ENCODE results near the gene SUZ12. TPM values are rescaled to one million over a fixed set of nuclear protein-coding genes. Genes with fewer than 3 reads are reported as not detected.

SUZ12 gene
- total RNA-seq, 2 experiments from 2014 or later: 60.7 to 64.2 TPM

DNA sequence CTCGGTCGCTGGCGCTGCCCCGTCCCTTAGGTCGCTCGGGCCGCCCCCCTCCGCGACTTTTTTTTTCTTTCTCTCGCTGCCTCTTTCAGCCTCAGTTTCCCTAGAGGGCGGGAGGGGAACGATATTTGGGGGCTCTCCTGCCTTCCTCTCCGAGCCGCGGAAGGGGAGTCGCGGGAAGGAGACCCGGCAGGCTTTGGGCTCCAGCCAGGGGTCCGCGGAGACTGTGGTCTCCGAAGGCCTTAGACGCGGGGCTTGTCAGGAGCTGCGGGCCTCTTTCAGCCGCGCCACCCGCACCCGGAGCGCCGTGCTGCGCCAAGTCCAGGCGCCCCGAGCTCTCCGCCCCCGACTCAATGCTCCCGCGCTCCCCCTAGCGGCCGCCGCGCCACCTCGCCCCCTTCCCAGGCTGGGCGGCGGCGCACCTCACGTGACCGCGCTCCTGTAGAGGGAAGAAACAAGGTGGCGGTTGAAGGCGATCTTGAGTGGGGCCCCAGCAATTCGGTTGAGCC is 70.2 kb downstream of the SUZ12 start, which contains the start of gene LRRC37B:
Gene LRRC37B, plus strand, starts transcription at position 427 of the 506 bp plus-strand sequence. CDS start 14,010 bp downstream, outside the sequence.
- CTCF ChIA-PET: interaction anchor here (0.7 to 4.8 kb wide), 8 partner anchors 8 to 334 kb away, joined by 3 to 49 read pairs (median 4); partner anchors contain the start of gene RHOT1
- POLR2A ChIA-PET: interaction anchor here (0.5 to 1.6 kb wide), 10 partner anchors 10 to 176 kb away, joined by 3 to 7 read pairs (median 4); no protein-coding TSS in a partner anchor
- peak within 1 kb of the TSS; percentile 82 for H3K27ac Mint-ChIP-seq
- DNase-seq (peak; percentile 89), ATAC-seq (peak; percentile 87)
- H3K4me3 Mint-ChIP-seq: peak within 1 kb of the TSS; percentile 83
- TF ChIP-seq, protein P1, sequence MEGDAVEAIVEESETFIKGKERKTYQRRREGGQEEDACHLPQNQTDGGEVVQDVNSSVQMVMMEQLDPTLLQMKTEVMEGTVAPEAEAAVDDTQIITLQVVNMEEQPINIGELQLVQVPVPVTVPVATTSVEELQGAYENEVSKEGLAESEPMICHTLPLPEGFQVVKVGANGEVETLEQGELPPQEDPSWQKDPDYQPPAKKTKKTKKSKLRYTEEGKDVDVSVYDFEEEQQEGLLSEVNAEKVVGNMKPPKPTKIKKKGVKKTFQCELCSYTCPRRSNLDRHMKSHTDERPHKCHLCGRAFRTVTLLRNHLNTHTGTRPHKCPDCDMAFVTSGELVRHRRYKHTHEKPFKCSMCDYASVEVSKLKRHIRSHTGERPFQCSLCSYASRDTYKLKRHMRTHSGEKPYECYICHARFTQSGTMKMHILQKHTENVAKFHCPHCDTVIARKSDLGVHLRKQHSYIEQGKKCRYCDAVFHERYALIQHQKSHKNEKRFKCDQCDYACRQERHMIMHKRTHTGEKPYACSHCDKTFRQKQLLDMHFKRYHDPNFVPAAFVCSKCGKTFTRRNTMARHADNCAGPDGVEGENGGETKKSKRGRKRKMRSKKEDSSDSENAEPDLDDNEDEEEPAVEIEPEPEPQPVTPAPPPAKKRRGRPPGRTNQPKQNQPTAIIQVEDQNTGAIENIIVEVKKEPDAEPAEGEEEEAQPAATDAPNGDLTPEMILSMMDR (IDR thresholded peaks at IDR 0.05): peak; percentile 96
- no peaks in the 10 kb centered on the region for H3K9me3 Mint-ChIP-seq
- H3K4me1 Mint-ChIP-seq (ENCODE audit: low read depth): peaks cover 30% of the 10 kb centered on the region
- intact Hi-C loops (cut with micrococcal nuclease): loop anchor here (5.0 kb wide), 1 partner anchor 130 kb away; no protein-coding TSS in a partner anchor
- H3K36me3 Mint-ChIP-seq (ENCODE audit: low read depth): peaks cover 13% of the 10 kb centered on the region
- no peaks in the 10 kb centered on the region for H3K27me3 Mint-ChIP-seq

DNA sequence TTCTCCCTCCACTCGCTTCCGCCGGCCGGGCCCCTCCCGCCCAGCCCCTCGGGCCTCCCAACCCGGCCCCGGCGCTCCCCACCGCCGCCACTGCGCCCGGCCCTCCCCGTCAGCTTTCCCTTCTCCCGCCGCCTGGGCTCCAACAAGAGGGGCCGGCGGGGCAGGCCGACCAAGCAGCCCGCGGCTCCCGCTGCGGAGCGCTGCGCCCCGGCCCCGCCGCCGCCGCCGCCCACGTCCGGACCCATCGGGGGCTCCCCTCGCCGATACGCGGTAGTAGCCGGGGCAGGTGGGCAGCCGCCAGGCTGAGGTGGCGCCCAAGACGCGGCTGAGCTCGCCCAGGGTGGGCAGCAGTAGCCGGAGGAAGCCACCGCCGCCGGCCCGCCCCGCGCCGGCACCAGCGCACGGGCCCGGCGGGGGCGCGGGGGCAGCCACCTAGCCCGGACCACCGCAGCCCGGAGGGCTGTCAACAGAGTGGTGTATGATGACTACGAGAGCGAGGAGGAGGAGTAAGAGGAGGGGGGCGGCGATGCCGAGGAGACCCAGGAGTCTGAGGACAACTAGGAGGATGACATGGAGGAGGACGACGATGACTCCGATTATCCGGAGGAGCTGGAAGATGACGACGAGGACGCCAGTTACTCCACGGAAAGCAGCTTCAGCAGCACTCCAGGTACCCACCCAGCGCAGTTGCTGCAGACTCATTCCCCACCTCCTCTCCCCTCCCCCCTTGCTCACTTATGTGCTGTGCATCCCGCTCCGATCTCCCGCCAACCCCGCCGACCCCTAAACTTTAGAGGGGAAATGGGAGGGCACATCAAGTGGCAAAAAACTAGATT is 70.9 kb downstream of the SUZ12 start:
- Mint-ChIP-seq H3K4me1 (ENCODE audit: low read depth) (peaks cover 34% of the 10 kb centered on the region), H3K36me3 (ENCODE audit: low read depth) (peaks cover 14% of the 10 kb centered on the region), H3K27me3 (no peaks in the 10 kb centered on the region), H3K27ac (peak overlapping the region; percentile 82), H3K9me3 (no peaks in the 10 kb centered on the region), H3K4me3 (peak overlapping the region; percentile 83)
- intact Hi-C loops (cut with micrococcal nuclease): loop anchor here (5.0 kb wide), 1 partner anchor 130 kb away; no protein-coding TSS in a partner anchor
- ChIA-PET CTCF (interaction anchor here (0.6 to 4.8 kb wide), 7 partner anchors 9 to 333 kb away, joined by 3 to 49 read pairs (median 4); partner anchors contain the start of gene RHOT1), POLR2A (interaction anchor here (0.5 to 1.6 kb wide), 11 partner anchors 9 to 190 kb away, joined by 3 to 7 read pairs (median 4); no protein-coding TSS in a partner anchor)
- DNase-seq (peak; percentile 70), ATAC-seq (peak; percentile 63)
- TF ChIP-seq, protein P1 (IDR thresholded peaks at IDR 0.05): no peak

DNA sequence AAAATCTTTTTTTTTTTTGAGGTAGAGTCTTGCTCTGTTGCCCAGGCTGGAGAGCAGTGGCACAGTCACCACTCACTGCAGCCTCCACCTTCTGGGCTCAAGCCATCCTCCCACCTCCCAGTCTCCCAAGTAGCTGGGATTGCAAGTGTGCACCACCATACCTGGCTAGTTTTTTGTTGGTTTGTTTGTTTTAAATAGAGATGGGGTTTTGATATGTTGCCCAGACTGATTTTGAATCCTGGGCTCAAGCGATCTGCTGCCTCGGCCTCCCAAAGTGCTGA is 72.4 kb downstream of the SUZ12 start:
- TF ChIP-seq, protein P1 (IDR thresholded peaks at IDR 0.05): no peak
- ChIA-PET POLR2A (no interaction called here), CTCF (interaction anchor here (0.7 to 4.8 kb wide), 4 partner anchors 8 to 412 kb away, joined by 3 to 49 read pairs (median 8); no protein-coding TSS in a partner anchor)
- Mint-ChIP-seq H3K27me3 (no peaks in the 10 kb centered on the region), H3K4me1 (ENCODE audit: low read depth) (peaks cover 35% of the 10 kb centered on the region), H3K4me3 (peak overlapping the region; percentile 83), H3K36me3 (ENCODE audit: low read depth) (peaks cover 14% of the 10 kb centered on the region), H3K9me3 (no peaks in the 10 kb centered on the region), H3K27ac (peak overlapping the region; percentile 82)
- DNase-seq: no peak
- intact Hi-C loops (cut with micrococcal nuclease): loop anchor here (5.0 kb wide), 1 partner anchor 128 kb away; no protein-coding TSS in a partner anchor
- ATAC-seq: no peak

DNA sequence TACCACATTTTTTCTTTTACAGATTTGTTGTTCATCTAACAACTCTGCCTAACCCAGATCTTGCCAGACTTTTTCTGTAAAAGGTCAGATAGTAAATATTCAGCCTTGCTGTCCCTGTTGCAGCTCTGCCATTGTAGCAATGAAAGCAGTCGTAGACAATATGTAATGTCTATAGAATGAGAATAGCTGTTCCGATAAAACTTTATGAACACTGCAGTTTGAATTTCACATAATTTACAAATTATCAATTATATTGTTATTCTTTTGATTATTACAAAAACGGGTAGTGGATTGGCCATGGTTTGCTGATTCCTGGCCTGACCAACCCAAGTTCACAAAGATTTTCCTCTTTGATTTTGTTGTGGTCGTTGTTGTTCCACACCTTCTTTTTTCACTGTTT is 73.3 kb downstream of the SUZ12 start:
- Mint-ChIP-seq H3K36me3 (ENCODE audit: low read depth) (peaks cover 14% of the 10 kb centered on the region), H3K4me1 (ENCODE audit: low read depth) (peaks cover 37% of the 10 kb centered on the region), H3K27ac (no peak overlapping the region), H3K9me3 (no peaks in the 10 kb centered on the region), H3K27me3 (no peaks in the 10 kb centered on the region), H3K4me3 (peak overlapping the region; percentile 83)
- ATAC-seq (no peak), DNase-seq (no peak)
- POLR2A ChIA-PET: no interaction called here
- intact Hi-C loops (cut with micrococcal nuclease): no loop called here
- TF ChIP-seq, protein P1 (IDR thresholded peaks at IDR 0.05): no peak
- CTCF ChIA-PET: no interaction called here

Measured in activated CD8-positive, alpha-beta T cell treated with anti-CD3 and anti-CD28 coated beads for 36 hours (primary cell).